ENCODE results near the gene PPP1R14D.
A peak's percentile ranks its signal among the peaks of the same experiment; 100 is the strongest.

The PPP1R14D gene

DNA sequence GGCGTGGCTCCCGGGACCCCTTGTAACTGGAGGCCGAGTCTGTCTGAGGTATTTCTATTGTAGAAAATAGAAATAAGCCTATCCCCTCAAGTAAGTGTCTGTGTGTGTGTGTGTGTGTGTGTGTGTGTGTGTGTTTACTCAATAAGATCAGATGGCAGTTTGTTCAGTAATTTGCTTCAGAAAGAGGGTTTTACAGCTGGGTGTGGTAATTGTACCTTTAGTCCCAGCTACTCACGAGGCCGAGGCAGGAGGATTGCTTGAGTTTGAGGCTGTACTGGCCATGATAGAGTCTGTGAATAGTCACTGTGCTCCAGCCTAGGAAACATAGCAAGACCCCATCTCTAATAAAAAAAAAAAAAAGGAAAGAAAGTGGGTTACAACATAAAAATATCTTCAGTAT, 24.0 kb upstream of the PPP1R14D start:
- DNase-seq (ENCODE audit: low spot score) = no peak

DNA sequence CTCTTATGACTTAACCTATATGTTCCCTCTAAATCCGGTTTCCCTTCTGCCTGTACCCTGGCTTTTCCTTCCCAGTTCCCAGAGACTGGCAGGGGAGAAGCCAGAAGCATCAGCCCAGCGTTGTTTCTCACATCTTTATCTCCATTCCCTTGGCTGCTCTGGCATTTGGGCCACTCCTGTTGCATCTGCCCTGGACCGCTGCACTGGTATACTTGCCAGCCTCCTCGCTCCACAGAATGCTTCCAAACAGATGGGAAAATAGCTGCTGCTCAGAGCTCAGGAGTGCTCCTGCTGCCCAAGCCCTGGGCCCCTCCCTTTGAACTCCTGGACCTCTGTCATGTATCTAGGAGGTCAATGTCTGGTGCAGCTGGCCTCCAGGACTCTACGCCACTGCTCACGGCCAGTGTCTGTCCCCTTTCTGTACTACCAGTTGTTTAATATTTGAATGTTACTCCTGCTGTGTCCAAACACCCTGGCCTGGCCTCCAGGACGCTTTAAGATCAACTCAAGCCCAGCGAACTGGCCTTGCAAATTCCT, 22.1 kb upstream of the PPP1R14D start:
- no peak for DNase-seq (ENCODE audit: low spot score)

DNA sequence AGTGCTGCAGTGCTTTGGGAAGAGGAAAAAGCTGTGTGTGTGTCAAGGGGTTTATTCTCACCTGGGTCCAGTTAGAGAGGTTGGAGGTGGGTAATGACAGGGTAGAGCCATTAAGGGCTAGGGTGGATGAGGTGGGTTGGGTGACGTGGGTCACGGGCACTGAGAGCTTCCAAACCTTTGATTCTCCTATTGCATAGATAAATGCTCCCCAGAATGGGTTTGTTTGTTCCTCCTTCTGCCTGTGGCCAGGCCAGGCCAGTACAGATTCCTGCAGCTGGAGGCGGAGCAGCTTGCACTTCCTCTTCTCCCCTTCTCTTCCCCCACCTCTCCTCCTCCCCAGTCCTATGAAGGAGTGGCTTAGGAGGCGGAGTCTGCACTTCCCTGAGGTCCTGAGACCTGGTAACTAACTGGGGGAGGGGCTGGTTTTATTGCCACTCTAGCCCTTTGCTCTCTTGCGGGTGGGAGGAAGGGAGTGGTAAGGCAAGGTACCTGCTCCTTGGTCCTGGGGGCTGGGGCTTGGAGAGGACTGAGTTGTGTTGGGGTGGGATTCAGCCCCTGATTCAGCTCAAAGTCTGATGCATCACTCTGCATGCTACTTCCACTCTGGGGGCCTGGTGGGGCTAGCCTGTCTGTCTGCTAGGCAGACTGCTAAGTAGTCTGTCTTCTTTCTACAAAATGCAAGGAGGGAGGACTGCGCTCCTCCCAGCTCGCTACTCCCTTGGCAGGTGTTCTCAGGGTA, 18.9 kb upstream of the PPP1R14D start:
- DNase-seq (ENCODE audit: low spot score) = no peak

DNA sequence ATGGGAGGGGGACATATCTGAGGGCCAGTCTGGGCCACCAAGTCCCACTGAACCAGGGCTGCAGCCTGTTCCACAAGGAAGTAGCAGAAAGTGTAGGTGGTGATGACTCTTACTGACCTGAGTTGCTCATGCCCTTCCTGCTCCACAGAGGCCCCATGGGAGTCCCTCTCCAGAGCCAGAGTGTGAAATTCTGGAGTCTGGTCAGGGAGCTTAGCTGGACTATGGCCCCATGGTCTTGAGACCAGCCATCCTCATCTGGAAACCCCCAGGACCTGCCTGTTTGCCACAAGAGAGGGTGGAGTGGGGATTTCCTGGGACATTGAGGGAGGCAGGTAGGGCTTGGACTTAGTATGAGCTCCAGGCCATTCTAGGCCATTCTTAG, 18.3 kb upstream of the PPP1R14D start:
- no peak for DNase-seq (ENCODE audit: low spot score)

DNA sequence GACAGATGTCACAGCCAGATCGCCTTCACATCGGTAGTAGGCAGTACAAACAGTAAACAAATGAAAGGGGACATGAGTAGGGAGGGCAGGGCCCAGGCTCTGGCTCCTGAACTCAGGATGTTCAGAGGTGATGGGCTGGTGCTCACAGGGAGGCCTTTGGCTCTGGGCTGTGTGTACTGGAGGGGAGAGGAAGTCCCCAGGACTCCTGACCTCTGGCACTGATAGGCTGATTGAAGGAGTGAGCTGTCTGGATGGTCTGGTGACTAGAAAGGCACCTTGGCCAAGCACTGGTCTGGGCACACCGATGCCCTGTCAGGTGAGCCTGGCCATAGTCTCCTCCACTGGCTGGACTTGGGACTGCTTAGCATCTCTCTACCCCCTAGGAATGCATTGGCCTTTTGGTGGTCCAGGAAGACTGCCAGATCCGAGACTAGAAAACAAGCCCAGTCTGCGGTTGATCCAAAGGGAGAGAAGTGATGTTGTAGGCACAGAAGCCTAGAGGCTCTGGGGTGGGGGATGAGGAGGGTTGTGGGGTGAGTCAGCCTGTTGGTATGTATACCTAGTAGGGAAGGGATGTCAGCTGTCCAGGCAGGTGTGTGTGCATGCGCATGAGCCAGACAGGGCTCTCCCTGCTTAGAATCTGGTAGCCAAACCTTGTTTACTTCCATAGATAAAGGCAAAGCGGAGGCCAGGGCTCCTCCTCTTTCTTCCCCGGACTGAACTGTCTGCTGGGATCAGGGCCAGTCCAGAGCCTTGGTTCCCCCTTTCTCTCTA, 17.2 kb upstream of the PPP1R14D start:
- no peak for DNase-seq (ENCODE audit: low spot score)

DNA sequence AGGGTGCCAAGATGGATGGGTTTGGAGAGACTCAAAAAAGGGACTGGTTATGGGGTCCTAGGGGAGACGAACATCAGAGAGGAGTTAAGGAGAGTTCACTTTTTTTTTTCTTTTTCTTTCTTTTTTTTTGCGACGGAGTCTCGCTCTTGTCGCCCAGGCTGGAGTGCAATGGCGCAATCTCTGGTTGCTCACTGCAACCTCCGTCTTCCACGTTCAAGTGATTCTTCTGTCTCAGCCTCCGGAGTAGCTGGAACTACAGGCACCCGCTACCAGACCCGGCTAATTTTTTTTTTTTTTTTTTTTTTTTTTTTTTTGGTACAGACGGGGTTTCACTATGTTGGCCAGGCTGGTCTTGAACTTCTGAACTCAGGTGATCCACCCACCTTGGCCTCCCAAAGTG, 16.5 kb upstream of the PPP1R14D start:
- no peak for DNase-seq (ENCODE audit: low spot score)

DNA sequence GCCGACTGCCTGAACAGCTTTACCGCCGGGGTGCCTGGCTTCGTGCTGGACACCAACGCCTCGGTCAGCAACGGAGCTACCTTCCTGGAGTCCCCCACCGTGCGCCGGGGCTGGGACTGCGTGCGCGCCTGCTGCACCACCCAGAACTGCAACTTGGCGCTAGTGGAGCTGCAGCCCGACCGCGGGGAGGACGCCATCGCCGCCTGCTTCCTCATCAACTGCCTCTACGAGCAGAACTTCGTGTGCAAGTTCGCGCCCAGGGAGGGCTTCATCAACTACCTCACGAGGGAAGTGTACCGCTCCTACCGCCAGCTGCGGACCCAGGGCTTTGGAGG, 16.2 kb upstream of the PPP1R14D start:
- DNase-seq (ENCODE audit: low spot score) = peak; percentile 24

DNA sequence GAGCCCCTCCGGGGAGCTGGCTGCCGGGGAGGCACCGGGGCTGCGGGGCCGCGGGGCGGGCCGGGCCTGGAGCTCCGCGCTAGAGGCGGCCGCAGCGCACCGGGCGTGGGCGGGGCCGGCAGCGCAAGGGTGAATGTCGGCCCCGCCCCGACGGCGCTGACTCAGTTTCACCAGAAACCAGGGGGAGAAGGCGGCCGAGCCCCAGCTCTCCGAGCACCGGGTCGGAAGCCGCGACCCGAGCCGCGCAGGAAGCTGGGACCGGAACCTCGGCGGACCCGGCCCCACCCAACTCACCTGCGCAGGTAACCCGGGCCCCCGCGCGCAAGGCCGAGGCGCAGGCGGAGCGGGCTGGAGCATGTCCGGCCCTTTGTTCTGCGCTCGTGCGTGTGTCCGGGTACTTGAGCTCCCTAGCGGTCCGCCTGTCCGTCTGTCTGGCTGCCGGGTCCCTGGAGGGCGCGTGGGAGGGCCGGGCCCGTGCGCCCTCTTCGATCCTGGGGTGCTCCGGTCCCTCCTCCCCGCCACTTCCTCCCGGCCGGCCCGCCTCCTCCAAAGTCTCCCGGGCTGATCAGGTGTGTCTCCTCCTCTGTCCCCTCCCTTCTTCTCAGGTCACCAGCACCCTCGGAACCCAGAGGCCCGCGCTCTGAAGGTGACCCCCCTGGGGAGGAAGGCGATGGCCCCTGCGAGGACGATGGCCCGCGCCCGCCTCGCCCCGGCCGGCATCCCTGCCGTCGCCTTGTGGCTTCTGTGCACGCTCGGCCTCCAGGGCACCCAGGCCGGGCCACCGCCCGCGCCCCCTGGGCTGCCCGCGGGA, 15.6 kb upstream of the PPP1R14D start, which contains the start of gene SPINT1:
Gene SPINT1, plus strand, starts transcription at position 164 of the 811 bp plus-strand sequence. Its CDS starts 507 bp downstream, at position 671.
- peak; percentile 35 for DNase-seq (ENCODE audit: low spot score)

DNA sequence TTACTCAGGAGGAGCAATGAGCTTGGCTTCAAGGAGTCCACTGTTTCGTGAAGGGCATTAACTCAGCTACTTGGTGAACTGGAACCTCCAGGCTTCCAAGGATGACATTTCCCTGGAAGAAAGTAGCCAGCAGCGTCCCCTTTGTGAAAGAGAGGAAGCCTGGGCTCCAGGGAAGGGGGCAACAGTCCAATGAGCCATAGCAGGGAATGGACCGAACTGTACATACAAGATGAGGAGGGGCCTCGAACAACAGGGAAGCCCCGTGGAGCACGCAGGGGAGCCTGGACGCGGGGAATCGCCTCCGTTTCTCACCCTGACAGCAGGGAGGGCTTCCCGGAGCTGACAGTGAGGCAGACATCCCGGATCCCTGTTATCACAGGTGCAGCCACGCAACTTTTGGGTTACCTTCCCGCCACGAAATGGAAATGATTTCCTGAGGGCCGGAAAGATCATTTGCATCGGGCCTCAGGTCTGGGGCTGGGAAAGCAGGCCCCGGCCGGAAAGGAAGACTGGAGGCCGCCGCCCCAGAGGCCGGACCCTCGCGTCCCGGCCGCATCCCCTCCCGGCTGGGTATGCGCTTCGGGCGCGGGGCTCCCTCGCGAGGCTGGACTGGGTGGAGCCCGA, 14.9 kb upstream of the PPP1R14D start:
- DNase-seq (ENCODE audit: low spot score) = no peak

DNA sequence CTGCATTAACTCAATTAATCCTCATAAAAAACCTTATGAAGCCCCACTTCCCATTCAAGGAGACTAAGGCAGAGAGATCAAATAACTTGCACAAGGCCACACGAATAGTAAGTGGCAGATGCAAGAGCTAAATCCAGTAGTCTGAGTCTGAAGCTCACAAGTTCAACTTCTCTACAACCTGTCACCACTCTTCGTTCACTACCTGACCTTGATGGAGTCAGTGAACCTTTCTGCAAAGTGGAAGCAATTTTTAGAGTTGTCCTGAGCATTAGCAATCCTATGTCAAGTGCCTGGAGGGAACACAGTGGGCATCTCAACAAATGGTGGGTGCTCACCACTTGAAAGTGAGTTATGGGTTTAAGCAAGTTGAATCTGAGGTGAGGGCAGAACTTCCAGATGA, 13.2 kb upstream of the PPP1R14D start:
- DNase-seq (ENCODE audit: low spot score) = no peak

DNA sequence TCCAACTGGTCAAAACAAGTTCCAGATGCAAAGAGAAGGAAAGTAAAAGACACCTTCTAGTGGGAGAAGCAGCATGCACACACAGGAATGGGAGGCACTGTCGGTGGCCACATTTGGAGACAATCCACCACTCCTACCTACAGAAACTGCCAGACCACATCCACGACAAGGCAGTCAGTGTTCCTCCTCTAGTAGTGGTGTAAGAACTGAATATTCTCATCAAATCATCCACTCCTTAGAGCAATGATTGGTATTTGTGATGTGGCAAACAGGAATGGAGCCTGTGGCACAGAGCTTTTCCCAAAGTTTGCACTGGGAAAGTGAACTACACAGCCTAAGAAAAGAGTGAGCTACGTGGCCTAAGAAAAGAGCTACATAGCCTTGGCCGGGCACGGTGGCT, 10.2 kb upstream of the PPP1R14D start:
- DNase-seq (ENCODE audit: low spot score) = no peak

DNA sequence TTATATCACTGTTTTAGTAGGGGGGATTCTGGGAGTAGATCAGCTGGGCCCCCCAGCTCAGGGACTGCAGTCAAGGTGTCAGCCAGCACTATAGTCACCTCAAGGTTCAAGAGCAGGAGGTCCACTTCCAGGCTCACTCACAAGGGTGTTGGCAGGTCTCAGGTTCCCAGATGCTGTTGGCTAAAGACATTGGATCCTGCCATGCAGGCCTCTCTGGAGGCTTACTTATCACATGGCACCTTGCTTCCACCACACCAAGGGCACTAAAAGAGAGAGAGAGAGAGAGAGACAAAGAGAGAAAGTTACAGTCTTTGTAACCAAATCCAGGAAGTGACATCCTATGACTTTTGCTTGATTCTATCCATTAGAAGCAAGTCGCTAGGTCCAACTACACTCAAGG, 7.5 kb upstream of the PPP1R14D start:
- DNase-seq (ENCODE audit: low spot score) = no peak

DNA sequence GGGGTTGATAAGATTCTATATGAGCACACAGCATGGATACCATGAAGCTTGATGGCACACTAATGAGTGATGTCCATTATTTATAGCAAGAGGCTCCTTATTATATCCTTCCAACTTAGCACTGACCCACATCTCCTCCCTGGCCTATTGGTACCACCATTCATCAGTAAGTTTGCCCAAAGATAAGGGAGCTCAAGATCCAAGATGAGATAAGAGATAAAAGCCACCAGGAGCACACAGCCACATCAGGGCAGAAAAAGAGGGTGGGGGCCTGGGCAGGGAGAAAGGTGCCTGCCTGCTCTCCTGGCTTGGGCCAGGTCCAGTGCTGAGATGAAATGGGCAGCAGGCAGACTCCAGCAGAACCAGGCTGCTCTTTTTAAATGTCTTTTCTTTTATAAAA, 4.4 kb upstream of the PPP1R14D start:
- no peak for DNase-seq (ENCODE audit: low spot score)

DNA sequence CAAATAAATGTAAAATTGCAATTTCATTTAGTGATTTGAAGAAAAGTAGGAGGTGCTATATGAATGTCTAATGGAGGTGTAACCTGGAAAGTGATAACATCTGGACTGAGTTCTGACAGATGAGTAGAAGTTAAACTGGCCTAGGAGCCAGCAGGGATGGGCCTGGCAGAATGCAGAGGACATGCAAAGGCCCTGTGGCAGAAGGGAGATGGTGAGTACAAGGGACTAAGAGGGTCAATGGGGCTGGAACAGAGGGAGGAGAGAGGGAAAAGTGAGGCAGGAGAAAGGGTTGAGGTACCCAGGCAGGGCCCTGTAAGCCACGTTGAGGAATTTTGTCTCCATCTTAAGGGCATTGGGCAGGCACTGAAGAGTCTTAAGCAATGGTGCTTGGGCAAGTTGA, 3.4 kb upstream of the PPP1R14D start:
- no peak for DNase-seq (ENCODE audit: low spot score)

DNA sequence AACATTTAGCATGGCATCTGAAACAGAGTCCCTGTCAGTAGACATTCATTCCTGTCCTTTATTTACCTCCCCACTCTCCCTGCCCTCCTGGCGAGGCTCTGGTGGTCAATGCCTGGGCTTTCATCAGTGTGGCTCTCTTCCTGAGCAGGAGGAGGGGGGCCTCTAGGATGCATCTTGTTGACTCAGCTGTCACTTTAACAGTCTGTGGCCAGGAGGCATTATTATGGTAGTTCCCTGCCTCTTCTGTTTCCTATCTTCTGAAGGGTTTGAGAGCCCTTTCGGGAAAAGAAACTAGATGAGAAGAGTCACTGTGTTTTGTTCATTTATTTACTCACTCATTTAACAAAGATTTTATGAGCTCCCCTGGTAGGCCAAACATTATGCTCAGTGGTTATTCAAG, 2.4 kb upstream of the PPP1R14D start:
- no peak for DNase-seq (ENCODE audit: low spot score)

DNA sequence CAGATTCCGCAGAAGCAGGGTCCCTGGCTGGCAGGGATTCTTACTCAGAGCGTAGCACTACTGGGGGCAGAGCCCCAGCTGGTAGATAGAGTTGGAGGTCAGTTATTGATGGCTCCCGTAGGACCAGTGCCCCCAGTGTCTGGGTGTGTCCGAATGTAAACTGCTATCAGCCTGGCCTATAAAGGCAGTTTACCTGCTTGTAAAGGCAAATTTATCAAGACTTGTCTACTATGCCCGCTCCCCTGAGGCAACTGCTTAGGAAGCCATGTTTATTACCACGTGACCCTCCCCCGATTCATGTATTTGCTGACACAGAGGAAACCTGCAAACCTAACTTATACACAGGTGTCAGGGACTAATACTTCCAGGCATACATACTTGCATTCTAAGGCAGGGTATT, 607 bp upstream of the PPP1R14D start:
- DNase-seq (ENCODE audit: low spot score) = no peak

DNA sequence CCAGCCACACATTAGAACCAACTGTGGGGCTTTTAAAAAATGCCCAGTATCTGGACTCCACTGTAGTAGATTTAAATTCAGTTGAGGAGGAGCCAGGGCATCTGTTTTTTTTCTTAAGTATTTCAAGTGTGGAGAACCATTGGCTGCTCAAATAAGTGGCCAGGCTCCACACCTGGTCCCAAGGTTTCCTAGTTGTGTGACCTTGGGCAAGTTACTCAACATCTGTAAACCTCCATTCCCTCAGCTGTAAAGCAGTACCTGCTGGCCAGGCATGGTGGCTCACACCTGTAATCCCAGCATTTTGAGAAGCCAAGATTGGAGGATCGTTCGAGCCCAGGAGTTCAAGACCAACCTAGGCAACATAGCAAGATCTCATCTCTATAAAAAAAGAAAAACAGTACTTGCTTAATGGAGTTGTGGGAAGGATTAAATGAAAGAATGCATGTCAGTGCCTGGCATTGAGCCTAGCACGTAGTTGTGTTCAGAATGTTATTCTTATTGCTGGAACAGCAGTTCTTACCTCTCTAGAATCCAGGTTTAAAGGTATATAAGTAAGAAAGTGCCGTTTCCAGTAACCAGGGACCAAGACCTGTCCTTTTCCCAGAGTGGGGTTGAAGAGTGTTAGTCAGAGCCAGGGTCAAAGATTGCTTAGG, 2.0 kb downstream of the PPP1R14D start:
- no peak for DNase-seq (ENCODE audit: low spot score)

DNA sequence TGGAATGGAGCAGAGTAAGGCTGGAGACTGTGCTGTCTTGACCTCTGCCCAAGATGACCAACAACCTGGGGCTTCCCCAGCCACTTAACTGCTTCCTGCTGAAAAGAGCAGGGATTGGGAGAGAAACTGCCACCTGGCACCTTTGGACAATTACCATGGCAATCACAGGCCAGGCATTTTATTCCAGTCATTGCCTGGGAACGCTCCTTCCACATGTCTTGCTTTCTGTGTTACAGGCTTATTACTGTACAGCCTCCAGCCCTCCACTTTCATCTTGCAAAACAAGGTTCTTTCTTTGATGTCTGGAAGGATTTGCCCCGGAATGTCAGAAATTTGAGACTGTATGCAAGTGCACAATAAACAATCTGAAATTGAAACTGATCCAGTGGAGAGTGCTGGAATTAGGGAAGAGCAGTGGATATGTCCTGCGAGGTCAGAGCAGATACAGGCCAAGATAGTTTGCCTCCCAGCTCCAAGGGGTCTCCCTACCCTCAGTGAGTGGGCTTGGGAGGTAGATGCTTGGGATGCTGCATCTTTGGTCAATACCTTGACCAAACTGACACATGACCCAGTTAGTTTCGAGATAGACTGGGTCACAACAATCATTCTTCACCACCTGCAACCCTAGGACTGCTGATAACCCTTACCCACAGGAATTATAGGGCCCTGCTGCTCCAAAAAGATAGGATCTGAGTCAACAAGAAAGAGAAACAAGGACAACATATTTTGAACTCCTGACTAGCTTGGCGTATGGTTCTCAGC, 2.7 kb downstream of the PPP1R14D start:
- DNase-seq (ENCODE audit: low spot score) = no peak

DNA sequence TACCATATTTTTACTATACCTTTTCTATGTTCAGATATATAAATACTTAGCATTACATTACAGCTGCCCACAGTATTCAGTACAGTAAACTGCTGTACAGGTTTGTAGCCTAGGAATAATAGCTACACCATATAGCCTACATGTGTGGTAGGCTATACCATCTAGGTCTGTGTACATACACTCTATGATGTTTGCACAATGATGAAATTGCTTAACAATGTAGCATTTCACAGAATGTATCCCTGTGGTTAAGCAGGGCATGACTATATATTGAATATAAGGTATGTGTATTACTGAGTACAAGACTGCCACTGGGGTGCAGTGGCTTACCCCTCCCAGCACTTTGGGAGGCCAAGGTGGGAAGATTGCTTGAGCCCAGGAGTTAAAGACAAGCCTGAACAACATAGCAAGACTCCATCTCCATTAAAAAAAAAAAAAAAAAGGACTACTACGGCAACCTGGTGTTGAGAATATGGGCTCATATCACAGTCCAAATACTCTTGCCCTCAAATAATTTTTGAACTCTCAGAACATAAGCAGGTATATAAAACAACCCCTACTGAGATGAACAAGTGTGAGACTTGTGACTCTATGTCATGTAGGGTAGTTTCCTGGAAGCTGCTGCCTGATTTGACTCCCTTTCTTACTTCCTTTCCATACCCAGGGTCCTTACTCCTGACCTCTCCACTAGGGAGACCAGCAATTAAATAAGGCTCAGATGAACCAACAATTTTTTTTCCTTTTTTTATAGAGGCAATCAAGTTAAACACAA, 4.8 kb downstream of the PPP1R14D start:
- DNase-seq (ENCODE audit: low spot score) = peak; percentile 23

DNA sequence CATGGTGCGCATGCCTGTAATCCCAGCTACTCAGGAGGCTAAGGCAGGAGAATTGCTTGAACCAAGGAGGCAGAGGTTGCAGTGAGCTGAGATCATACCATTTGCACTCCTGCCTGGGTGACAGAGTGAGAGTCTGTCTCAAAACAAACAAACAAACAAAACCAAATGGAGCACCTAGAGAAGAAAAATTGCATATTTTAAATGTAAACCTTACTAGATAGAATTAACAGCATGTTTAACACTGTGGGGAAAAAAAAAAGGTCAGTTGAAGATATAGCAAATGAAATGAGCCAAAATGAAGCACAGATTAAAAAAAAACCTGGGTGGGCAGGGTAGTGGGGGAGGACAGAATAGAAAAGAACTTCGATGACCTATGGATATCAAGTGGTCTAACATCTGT, 7.3 kb downstream of the PPP1R14D start:
- no peak for DNase-seq (ENCODE audit: low spot score)

All from activated CD4-positive, alpha-beta T cell treated with anti-CD3 and anti-CD28 coated beads, Interleukin-2, Interleukin-4, amounts not matched to agents 100 ng/mL and 50 ng/mL, durations not matched to agents 16 hours and 8 hours (primary cell).